Spleen (tissue), 11 donors: ENCODE data around the gene RAB6A. TPM values are rescaled to one million over a fixed set of nuclear protein-coding genes. Genes with fewer than 3 reads are reported as not detected.
A peak's percentile ranks its signal among the peaks of the same experiment; 100 is the strongest.

ENCODE experiments used
- DNase-seq: peaks from one replicate; pipeline ENCODE4 v3.0.0-alpha.2; 2020
- H3K27ac ChIP-seq, 8 donors: fragments of 200-600 bp; sonication (generic) in 7 of 8; 1 replicate in 4 of 8; 2 replicates in 4 of 8; pipeline versions ENCODE4 v1.5.0 to v1.8.0; 2016 to 2021; ENCODE audit warnings: inconsistent platforms in 4 of 8, mild to moderate bottlenecking in 4 of 8, moderate library complexity in 1 of 8
- H3K27me3 ChIP-seq, 7 donors: fragments of 200-600 bp; sonication (generic) in 6 of 7; replicated peaks in 1 of 7; 1 replicate in 4 of 7; 2 replicates in 3 of 7; pipeline versions ENCODE4 v1.5.0 to v1.8.0; 2016 to 2021; ENCODE audit warnings: inconsistent platforms in 3 of 7, mild to moderate bottlenecking in 1 of 7
- H3K36me3 ChIP-seq, 6 donors: fragments of 200-600 bp; sonication (generic) in 5 of 6; 1 replicate in 4 of 6; 2 replicates in 2 of 6; pipeline versions ENCODE4 v1.5.0 to v1.8.0; 2016 to 2021; ENCODE audit warnings: inconsistent platforms in 2 of 6
- H3K4me1 ChIP-seq, 6 donors: fragments of 200-600 bp; sonication (generic) in 5 of 6; 1 replicate in 3 of 6; 2 replicates in 3 of 6; pipeline versions ENCODE4 v1.5.0 to v1.8.0; 2016 to 2021; ENCODE audit warnings: inconsistent platforms in 3 of 6
- H3K4me3 ChIP-seq, 8 donors: fragments of 200-600 bp; sonication (generic) in 7 of 8; 1 replicate in 4 of 8; 2 replicates in 4 of 8; pipeline versions ENCODE4 v1.5.0 to v1.8.0; 2016 to 2021; ENCODE audit warnings: inconsistent platforms in 4 of 8, mild to moderate bottlenecking in 4 of 8, moderate library complexity in 2 of 8
- H3K9me3 ChIP-seq, 8 donors: fragments of 200-600 bp; sonication (generic) in 7 of 8; 1 replicate in 4 of 8; 2 replicates in 4 of 8; pipeline versions ENCODE4 v1.5.0 to v1.8.0; 2016 to 2021; ENCODE audit warnings: inconsistent platforms in 4 of 8
- CTCF ChIP-seq, 11 experiments: fragments of 200-600 bp in 7 of 11; fragments of 450-650 bp in 4 of 11; sonication (generic) in 4 of 11; IDR thresholded peaks in 8 of 11; conservative IDR thresholded peaks in 3 of 11; 1 replicate in 7 of 11; 2 replicates in 4 of 11; pipeline versions ENCODE4 v1.4.0 to v1.8.0; 2016 to 2021; ENCODE audit warnings: antibody characterized with exemption in 11 of 11, inconsistent platforms in 4 of 11, mild to moderate bottlenecking in 1 of 11
- POLR2A ChIP-seq, 3 donors: fragments of 450-650 bp; IDR thresholded peaks; one replicate each; pipeline ENCODE4 v1.5.1; 2017; ENCODE audit warnings: antibody characterized with exemption in 3 of 3, mild to moderate bottlenecking in 1 of 3
- POLR2AphosphoS5 ChIP-seq, 3 donors: sonication (generic); formaldehyde crosslinking; IDR thresholded peaks; one replicate each; pipeline ENCODE4 v1.5.1; 2017; ENCODE audit warnings: antibody characterized with exemption in 3 of 3
- WGBS, 5 donors: extraction: QIAGEN DNeasy Blood & Tissue Kit in 3 of 5; methylation state at CpG; one replicate each; pipeline versions ENCODE4 v1.1.5 to v1.1.7; 2013 to 2018; 5-methylcytosine and 5-hydroxymethylcytosine counted together
- intact Hi-C: fragments of 100-400 bp; cut with DNase I; formaldehyde crosslinking; loops from one replicate; pipeline ENCODE4 v1.15.0; 2023; ENCODE audit warnings: low total_unique reads
- polyA plus RNA-seq, 3 donors: library from polyadenylated mRNA; stranded (reverse); fragments of 200-250 nt; gene quantifications; one replicate each; pipeline ENCODE4 v1.2.1, GENCODE V29; 2013
- total RNA-seq, 7 donors: library from RNA; depleted of rRNA in 3 of 7; stranded (reverse); fragments of >200 nt in 3 of 7; fragmentation: NEBNext Ultra II Directional in 4 of 7; extraction: Animal tissue kit (Norgen Biotek cat#: 25700) in 4 of 7; gene quantifications; one replicate each; pipeline versions ENCODE4 v1.1.0 to v1.2.1, GENCODE V29; 2016 to 2021
- donor health status: healthy with polysubstance abuse.
- donor health status: DM: no; HTN: no; CAD: no; lungs with moderate emphysema.
- donor health status: DM: no; HTN: no; CAD: no.
- donor health status: Bipolar disorder and iron deficiency.
- donor health status: healthy.
- donor health status: DM: no; HTN: no; CAD: no.
- donor health status: DM: yes; HTN: yes; CAD: no.

The RAB6A gene
- total and polyA plus RNA-seq, 10 donors: 25.7 to 144 (median 97.4) TPM

GRCh38 chr11:73645121-73645969 is 115.5 kb downstream of the RAB6A start:
- Histone ChIP-seq H3K27ac (peak overlapping the region in 2 of 8 donors; percentile 27 to 45), H3K9me3 (no peaks in the 10 kb centered on the region), H3K36me3 (no peaks in the 10 kb centered on the region), H3K4me1 (peaks cover 0 to 33% (median 13%) of the 10 kb centered on the region in 6 donors), H3K4me3 (no peak overlapping the region), H3K27me3 (peaks cover 0 to 39% (median 0%) of the 10 kb centered on the region in 7 donors)
- TF ChIP-seq CTCF (IDR thresholded peaks at IDR 0.05 in 8 of 11, conservative IDR thresholded peaks at IDR 0.05 in 3 of 11): no peak
- TF ChIP-seq POLR2A (IDR thresholded peaks at IDR 0.05): no peak
- TF ChIP-seq POLR2AphosphoS5 (IDR thresholded peaks at IDR 0.05): no peak
- WGBS, 5 donors: 34 to 48% (median 42%) methylated on average over 16 of the region's 16 CpGs
- no peak for DNase-seq
- intact Hi-C loops: no loop called here

GRCh38 chr11:73641668-73642067 is 119.2 kb downstream of the RAB6A start:
- Histone ChIP-seq H3K4me3 (no peak overlapping the region), H3K27ac (no peak overlapping the region), H3K27me3 (peaks cover 0 to 39% (median 0%) of the 10 kb centered on the region in 7 donors), H3K36me3 (no peaks in the 10 kb centered on the region), H3K4me1 (peaks cover 0 to 16% (median 2%) of the 10 kb centered on the region in 6 donors), H3K9me3 (no peaks in the 10 kb centered on the region)
- intact Hi-C loops: no loop called here
- DNase-seq: no peak
- TF ChIP-seq POLR2A (IDR thresholded peaks at IDR 0.05) (no peak), POLR2AphosphoS5 (IDR thresholded peaks at IDR 0.05) (no peak), CTCF (IDR thresholded peaks at IDR 0.05 in 8 of 11, conservative IDR thresholded peaks at IDR 0.05 in 3 of 11) (no peak)

GRCh38 chr11:73640592-73640991 is 120.3 kb downstream of the RAB6A start:
- 15 to 25% (median 19%) methylated on average over 2 of the region's 2 CpGs for WGBS, 5 donors
- no peak overlapping the region for H3K27ac ChIP-seq
- no peaks in the 10 kb centered on the region for H3K9me3 ChIP-seq
- H3K36me3 ChIP-seq: no peaks in the 10 kb centered on the region
- H3K4me1 ChIP-seq: peaks cover 0 to 6% (median 0%) of the 10 kb centered on the region in 6 donors
- peaks cover 0 to 30% (median 0%) of the 10 kb centered on the region in 7 donors for H3K27me3 ChIP-seq
- DNase-seq: no peak
- no peak for TF ChIP-seq CTCF (IDR thresholded peaks at IDR 0.05 in 8 of 11, conservative IDR thresholded peaks at IDR 0.05 in 3 of 11)
- no peak for TF ChIP-seq POLR2AphosphoS5 (IDR thresholded peaks at IDR 0.05)
- no peak for TF ChIP-seq POLR2A (IDR thresholded peaks at IDR 0.05)
- intact Hi-C loops: no loop called here
- no peak overlapping the region for H3K4me3 ChIP-seq

- DNase-seq: no peak
- intact Hi-C loops: no loop called here
- Histone ChIP-seq H3K27me3 (peaks cover 0 to 8% (median 0%) of the 10 kb centered on the region in 7 donors), H3K4me3 (no peak overlapping the region), H3K9me3 (peaks cover 0 to 7% (median 0%) of the 10 kb centered on the region in 8 donors), H3K4me1 (peaks cover 0 to 7% (median 0%) of the 10 kb centered on the region in 6 donors), H3K27ac (no peak overlapping the region), H3K36me3 (no peaks in the 10 kb centered on the region)
- WGBS, 5 donors: 72 to 95% (median 93%) methylated on average over 1 of the region's 1 CpG
- no peak for TF ChIP-seq POLR2AphosphoS5 (IDR thresholded peaks at IDR 0.05)
- no peak for TF ChIP-seq POLR2A (IDR thresholded peaks at IDR 0.05)
- TF ChIP-seq CTCF (IDR thresholded peaks at IDR 0.05 in 8 of 11, conservative IDR thresholded peaks at IDR 0.05 in 3 of 11): no peak
Measured at GRCh38 chr11:73637012-73637411, 123.9 kb downstream of the RAB6A start.
